ENCODE data around the gene AMIGO1. TPM values are rescaled to one million over a fixed set of nuclear protein-coding genes. Genes with fewer than 3 reads are reported as not detected.
A peak's percentile ranks its signal among the peaks of the same experiment; 100 is the strongest.

The AMIGO1 gene
- total and polyA plus RNA-seq, 4 donors = 2.4 to 6.3 (median 3.4) TPM

GRCh38 chr1:109491372-109491771 lies 18.2 kb downstream of the AMIGO1 start:
- TF ChIP-seq, protein P1, sequence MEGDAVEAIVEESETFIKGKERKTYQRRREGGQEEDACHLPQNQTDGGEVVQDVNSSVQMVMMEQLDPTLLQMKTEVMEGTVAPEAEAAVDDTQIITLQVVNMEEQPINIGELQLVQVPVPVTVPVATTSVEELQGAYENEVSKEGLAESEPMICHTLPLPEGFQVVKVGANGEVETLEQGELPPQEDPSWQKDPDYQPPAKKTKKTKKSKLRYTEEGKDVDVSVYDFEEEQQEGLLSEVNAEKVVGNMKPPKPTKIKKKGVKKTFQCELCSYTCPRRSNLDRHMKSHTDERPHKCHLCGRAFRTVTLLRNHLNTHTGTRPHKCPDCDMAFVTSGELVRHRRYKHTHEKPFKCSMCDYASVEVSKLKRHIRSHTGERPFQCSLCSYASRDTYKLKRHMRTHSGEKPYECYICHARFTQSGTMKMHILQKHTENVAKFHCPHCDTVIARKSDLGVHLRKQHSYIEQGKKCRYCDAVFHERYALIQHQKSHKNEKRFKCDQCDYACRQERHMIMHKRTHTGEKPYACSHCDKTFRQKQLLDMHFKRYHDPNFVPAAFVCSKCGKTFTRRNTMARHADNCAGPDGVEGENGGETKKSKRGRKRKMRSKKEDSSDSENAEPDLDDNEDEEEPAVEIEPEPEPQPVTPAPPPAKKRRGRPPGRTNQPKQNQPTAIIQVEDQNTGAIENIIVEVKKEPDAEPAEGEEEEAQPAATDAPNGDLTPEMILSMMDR (IDR thresholded peaks at IDR 0.05; ENCODE audit: control extremely low read depth, extremely low read depth) = no peak
- DNase-seq = no peak
- 93 to 97% methylated on average over 8 of the region's 8 CpGs for WGBS, 2 donors

DNA sequence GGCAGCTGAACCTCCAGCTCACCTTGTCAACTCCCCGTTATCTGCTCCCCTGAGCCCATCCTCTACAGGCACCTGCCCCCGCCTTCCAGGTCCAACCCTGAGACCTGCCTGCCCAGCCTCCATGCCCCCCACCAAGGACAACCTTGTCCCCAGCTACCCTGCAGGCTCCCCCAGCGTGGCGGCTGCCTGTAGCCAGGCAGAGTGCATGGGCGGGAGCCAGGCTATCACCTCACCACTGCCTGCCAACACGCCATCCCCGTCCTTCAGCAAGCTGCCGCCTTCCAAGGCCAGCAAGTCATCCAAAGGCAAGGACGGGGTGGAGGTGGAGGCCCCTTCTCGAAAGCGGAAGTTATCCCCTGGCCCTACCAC lies 18.6 kb downstream of the AMIGO1 start:
- Histone ChIP-seq H3K4me1 (ENCODE audit: control insufficient read depth in 5 of 5, insufficient read depth in 5 of 5, low read length in 5 of 5) (peaks cover 0 to 21% (median 0%) of the 10 kb centered on the region in 5 donors), H3K4me3 (no peak overlapping the region), H3K27ac (ENCODE audit: low read depth in 1 of 2, low read length in 1 of 2) (no peak overlapping the region), H3K27me3 (ENCODE audit: control insufficient read depth in 3 of 3, insufficient read depth in 3 of 3, low read length in 2 of 3) (no peaks in the 10 kb centered on the region), H3K9ac (ENCODE audit: insufficient read depth in 1 of 2, low read length in 2 of 2) (no peak overlapping the region), H3K9me3 (ENCODE audit: control insufficient read depth in 4 of 4, insufficient read depth in 3 of 4, low read length in 3 of 4) (no peaks in the 10 kb centered on the region), H3K36me3 (ENCODE audit: control insufficient read depth in 4 of 4, insufficient read depth in 4 of 4, low read length in 4 of 4) (peaks cover 0 to 19% (median 15%) of the 10 kb centered on the region in 4 donors)
- WGBS, 2 donors = 92% methylated on average over 11 of the region's 11 CpGs
- ATAC-seq (ENCODE audit: insufficient read depth, low FRiP score) = no peak
- TF ChIP-seq, protein P1 (IDR thresholded peaks at IDR 0.05; ENCODE audit: control extremely low read depth, extremely low read depth) = no peak
- no peak for DNase-seq

More at GRCh38 chr1:109491372-109491771, 18.2 kb downstream of the AMIGO1 start:
- Histone ChIP-seq H3K36me3 (ENCODE audit: control insufficient read depth in 4 of 4, insufficient read depth in 4 of 4, low read length in 4 of 4) (peaks cover 0 to 20% (median 16%) of the 10 kb centered on the region in 4 donors), H3K9ac (ENCODE audit: insufficient read depth in 1 of 2, low read length in 2 of 2) (no peak overlapping the region), H3K27ac (ENCODE audit: low read depth in 1 of 2, low read length in 1 of 2) (no peak overlapping the region), H3K9me3 (ENCODE audit: control insufficient read depth in 4 of 4, insufficient read depth in 3 of 4, low read length in 3 of 4) (no peaks in the 10 kb centered on the region), H3K4me3 (no peak overlapping the region), H3K27me3 (ENCODE audit: control insufficient read depth in 3 of 3, insufficient read depth in 3 of 3, low read length in 2 of 3) (no peaks in the 10 kb centered on the region), H3K4me1 (ENCODE audit: control insufficient read depth in 5 of 5, insufficient read depth in 5 of 5, low read length in 5 of 5) (peaks cover 0 to 21% (median 0%) of the 10 kb centered on the region in 5 donors)
- no peak for ATAC-seq (ENCODE audit: insufficient read depth, low FRiP score)

- H3K4me1 ChIP-seq (ENCODE audit: control insufficient read depth in 5 of 5, insufficient read depth in 5 of 5, low read length in 5 of 5) = peaks cover 0 to 21% (median 0%) of the 10 kb centered on the region in 5 donors
- no peak for ATAC-seq (ENCODE audit: insufficient read depth, low FRiP score)
- DNase-seq = peak; percentile 64 to 69 (median 68)
- peaks cover 0 to 19% (median 15%) of the 10 kb centered on the region in 4 donors for H3K36me3 ChIP-seq (ENCODE audit: control insufficient read depth in 4 of 4, insufficient read depth in 4 of 4, low read length in 4 of 4)
- no peaks in the 10 kb centered on the region for H3K9me3 ChIP-seq (ENCODE audit: control insufficient read depth in 4 of 4, insufficient read depth in 3 of 4, low read length in 3 of 4)
- no peaks in the 10 kb centered on the region for H3K27me3 ChIP-seq (ENCODE audit: control insufficient read depth in 3 of 3, insufficient read depth in 3 of 3, low read length in 2 of 3)
- H3K27ac ChIP-seq (ENCODE audit: low read depth in 1 of 2, low read length in 1 of 2) = no peak overlapping the region
- WGBS, 2 donors = 88 to 89% methylated on average over 11 of the region's 11 CpGs
- no peak overlapping the region for H3K9ac ChIP-seq (ENCODE audit: insufficient read depth in 1 of 2, low read length in 2 of 2)
- TF ChIP-seq, protein P1 (IDR thresholded peaks at IDR 0.05; ENCODE audit: control extremely low read depth, extremely low read depth) = peak; percentile 69
- H3K4me3 ChIP-seq = no peak overlapping the region
These were observed 19.2 kb downstream of the AMIGO1 start for GRCh38 chr1:109490029-109490933.

All from lung (tissue), 12 donors.